Activated CD4-positive, alpha-beta T cell treated with anti-CD3 and anti-CD28 coated beads, Interleukin-2, amount 50 U/mL, for 48 hours (primary cell): ENCODE results near the gene NPIPB6.

Source experiments
- DNase-seq, 2 experiments: peaks; one replicate each; pipeline ENCODE4 v3.0.0-alpha.2; 2020

NPIPB6 gene

GRCh38 chr16:28297308-28297707 is 66.0 kb downstream of the NPIPB6 start:
- no peak for DNase-seq

DNA sequence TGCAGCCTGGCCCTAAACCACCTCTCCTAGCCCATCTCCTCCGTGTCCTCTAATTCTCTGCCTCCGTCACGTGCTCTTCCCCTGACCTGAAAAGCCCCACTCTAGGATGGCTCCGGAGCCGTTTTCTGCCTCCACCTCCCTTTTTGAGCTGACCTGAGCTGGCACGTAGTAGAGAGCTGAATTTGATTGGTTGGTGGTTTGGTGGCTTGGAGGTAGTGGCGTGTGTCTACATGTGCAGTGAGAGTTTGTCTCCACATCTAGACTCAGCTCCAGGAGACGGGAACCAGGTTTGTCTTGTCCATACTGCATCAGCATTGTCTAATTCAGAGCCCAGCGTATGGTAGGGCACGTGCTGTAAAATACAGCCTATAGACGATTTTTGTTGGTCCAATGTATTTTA is 68.0 kb downstream of the NPIPB6 start:
- no peak for DNase-seq

- no peak for DNase-seq
Measured at GRCh38 chr16:28294201-28294600, 69.1 kb downstream of the NPIPB6 start.

DNA sequence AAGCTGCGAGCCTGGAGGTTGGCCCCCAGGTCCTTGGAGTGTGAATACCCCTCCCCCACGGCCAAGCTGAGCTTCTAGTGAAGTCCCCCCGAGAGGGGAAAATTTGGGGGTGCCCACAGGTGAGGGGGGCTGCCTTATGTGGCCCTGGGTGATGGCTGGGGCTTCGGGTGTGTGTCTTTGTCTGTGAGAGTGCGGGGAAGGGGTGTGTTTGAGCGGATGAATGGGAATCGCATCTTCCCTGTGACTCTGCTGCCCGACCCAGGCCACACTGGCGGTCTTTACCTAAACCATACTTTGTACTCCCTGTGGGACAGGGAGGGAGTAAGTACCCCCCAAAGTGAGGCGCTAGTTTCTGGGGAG is 69.7 kb downstream of the NPIPB6 start:
- no peak for DNase-seq

- peak; percentile 25 to 28 for DNase-seq
Measured at GRCh38 chr16:28292731-28293600, 70.3 kb downstream of the NPIPB6 start.
